ENCODE data around the gene GRIP1.
A peak's percentile ranks its signal among the peaks of the same experiment; 100 is the strongest.

GRIP1 gene

GRCh38 chr12:66709457-66709773 is 30.5 kb upstream of the GRIP1 start:
- no peak for TF ChIP-seq EP300 (IDR thresholded peaks at IDR 0.05; ENCODE audit: borderline replicate concordance)
- no peak for TF ChIP-seq CREB1 (IDR thresholded peaks at IDR 0.05; ENCODE audit: low read depth)
- TF ChIP-seq MAX (IDR thresholded peaks at IDR 0.05): no peak
- TF ChIP-seq REST (IDR thresholded peaks at IDR 0.05; ENCODE audit: low read depth): no peak
- no peak for TF ChIP-seq CEBPB (IDR thresholded peaks at IDR 0.05)
- TF ChIP-seq TAF1 (IDR thresholded peaks at IDR 0.05; ENCODE audit: low read depth): no peak
- no peak for TF ChIP-seq RAD21 (IDR thresholded peaks at IDR 0.05; ENCODE audit: low read depth)
- TF ChIP-seq EGR1 (IDR thresholded peaks at IDR 0.05): no peak
- TF ChIP-seq YY1 (IDR thresholded peaks at IDR 0.05; ENCODE audit: low read depth): no peak
- TF ChIP-seq FOXM1 (IDR thresholded peaks at IDR 0.05; ENCODE audit: borderline replicate concordance, low read depth): no peak
- no peak for TF ChIP-seq TCF12 (IDR thresholded peaks at IDR 0.05; ENCODE audit: low read depth)
- TF ChIP-seq ZBTB7A (IDR thresholded peaks at IDR 0.05; ENCODE audit: low read depth): no peak
- TF ChIP-seq USF1 (IDR thresholded peaks at IDR 0.05): no peak

- TF ChIP-seq EGR1 (IDR thresholded peaks at IDR 0.05) (no peak), RAD21 (IDR thresholded peaks at IDR 0.05; ENCODE audit: low read depth) (peak; percentile 30; the same call in 1 of the 2 replicates), TCF12 (IDR thresholded peaks at IDR 0.05; ENCODE audit: low read depth) (no peak)
Measured at GRCh38 chr12:66708704-66709456, 30.0 kb upstream of the GRIP1 start.

GRCh38 chr12:66707002-66707697 is 28.3 kb upstream of the GRIP1 start:
- TF ChIP-seq EP300 (IDR thresholded peaks at IDR 0.05; ENCODE audit: borderline replicate concordance) (no peak), ZBTB7A (IDR thresholded peaks at IDR 0.05; ENCODE audit: low read depth) (no peak), RAD21 (IDR thresholded peaks at IDR 0.05; ENCODE audit: low read depth) (no peak), TAF1 (IDR thresholded peaks at IDR 0.05; ENCODE audit: low read depth) (no peak), CREB1 (IDR thresholded peaks at IDR 0.05; ENCODE audit: low read depth) (no peak), FOXM1 (IDR thresholded peaks at IDR 0.05; ENCODE audit: borderline replicate concordance, low read depth) (no peak), MAX (IDR thresholded peaks at IDR 0.05) (no peak), NFIC (IDR thresholded peaks at IDR 0.05) (no peak), USF1 (IDR thresholded peaks at IDR 0.05) (no peak), YY1 (IDR thresholded peaks at IDR 0.05; ENCODE audit: low read depth) (no peak), TEAD4 (IDR thresholded peaks at IDR 0.05) (no peak), EGR1 (IDR thresholded peaks at IDR 0.05) (no peak), REST (IDR thresholded peaks at IDR 0.05; ENCODE audit: low read depth) (no peak), CEBPB (IDR thresholded peaks at IDR 0.05) (no peak), TCF12 (IDR thresholded peaks at IDR 0.05; ENCODE audit: low read depth) (no peak)

GRCh38 chr12:66699738-66700482 is 21.0 kb upstream of the GRIP1 start:
- no peak for TF ChIP-seq RAD21 (IDR thresholded peaks at IDR 0.05; ENCODE audit: low read depth)

GRCh38 chr12:66698558-66698957 is 19.7 kb upstream of the GRIP1 start:
- TF ChIP-seq CREB1 (IDR thresholded peaks at IDR 0.05; ENCODE audit: low read depth) (no peak), MAX (IDR thresholded peaks at IDR 0.05) (no peak), TAF1 (IDR thresholded peaks at IDR 0.05; ENCODE audit: low read depth) (no peak), TCF12 (IDR thresholded peaks at IDR 0.05; ENCODE audit: low read depth) (no peak), REST (IDR thresholded peaks at IDR 0.05; ENCODE audit: low read depth) (no peak), EGR1 (IDR thresholded peaks at IDR 0.05) (no peak), CEBPB (IDR thresholded peaks at IDR 0.05) (no peak), TEAD4 (IDR thresholded peaks at IDR 0.05) (no peak), RAD21 (IDR thresholded peaks at IDR 0.05; ENCODE audit: low read depth) (no peak), YY1 (IDR thresholded peaks at IDR 0.05; ENCODE audit: low read depth) (no peak), ZBTB7A (IDR thresholded peaks at IDR 0.05; ENCODE audit: low read depth) (no peak), NFIC (IDR thresholded peaks at IDR 0.05) (no peak), FOXM1 (IDR thresholded peaks at IDR 0.05; ENCODE audit: borderline replicate concordance, low read depth) (no peak), USF1 (IDR thresholded peaks at IDR 0.05) (no peak)
